ENCODE measurements around the gene TNMD.

The TNMD gene

DNA sequence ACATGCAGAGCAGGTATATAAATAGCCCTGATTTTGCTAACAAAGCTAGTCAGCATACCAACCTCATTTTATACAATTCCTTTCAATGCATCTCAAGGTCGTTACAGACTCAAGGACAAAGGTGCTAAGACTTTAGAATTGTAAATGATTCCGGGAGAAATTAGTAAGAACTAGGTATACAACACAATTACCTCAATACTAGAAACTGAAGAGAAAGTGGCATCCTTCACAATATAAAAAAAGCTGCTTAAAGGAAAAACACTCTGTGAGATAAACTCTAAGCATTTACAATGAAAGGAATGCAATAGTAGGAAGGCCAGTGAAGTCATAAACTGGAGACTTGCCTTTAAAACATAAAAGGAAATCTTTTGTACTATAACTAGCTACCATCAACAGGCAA lies 11.9 kb downstream of the TNMD start:
- TF ChIP-seq ZFX (IDR thresholded peaks at IDR 0.05; ENCODE audit: borderline replicate concordance): no peak
- TF ChIP-seq, protein P1, sequence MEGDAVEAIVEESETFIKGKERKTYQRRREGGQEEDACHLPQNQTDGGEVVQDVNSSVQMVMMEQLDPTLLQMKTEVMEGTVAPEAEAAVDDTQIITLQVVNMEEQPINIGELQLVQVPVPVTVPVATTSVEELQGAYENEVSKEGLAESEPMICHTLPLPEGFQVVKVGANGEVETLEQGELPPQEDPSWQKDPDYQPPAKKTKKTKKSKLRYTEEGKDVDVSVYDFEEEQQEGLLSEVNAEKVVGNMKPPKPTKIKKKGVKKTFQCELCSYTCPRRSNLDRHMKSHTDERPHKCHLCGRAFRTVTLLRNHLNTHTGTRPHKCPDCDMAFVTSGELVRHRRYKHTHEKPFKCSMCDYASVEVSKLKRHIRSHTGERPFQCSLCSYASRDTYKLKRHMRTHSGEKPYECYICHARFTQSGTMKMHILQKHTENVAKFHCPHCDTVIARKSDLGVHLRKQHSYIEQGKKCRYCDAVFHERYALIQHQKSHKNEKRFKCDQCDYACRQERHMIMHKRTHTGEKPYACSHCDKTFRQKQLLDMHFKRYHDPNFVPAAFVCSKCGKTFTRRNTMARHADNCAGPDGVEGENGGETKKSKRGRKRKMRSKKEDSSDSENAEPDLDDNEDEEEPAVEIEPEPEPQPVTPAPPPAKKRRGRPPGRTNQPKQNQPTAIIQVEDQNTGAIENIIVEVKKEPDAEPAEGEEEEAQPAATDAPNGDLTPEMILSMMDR (IDR thresholded peaks at IDR 0.05): no peak
- no peak overlapping the region for H3K27ac ChIP-seq

DNA sequence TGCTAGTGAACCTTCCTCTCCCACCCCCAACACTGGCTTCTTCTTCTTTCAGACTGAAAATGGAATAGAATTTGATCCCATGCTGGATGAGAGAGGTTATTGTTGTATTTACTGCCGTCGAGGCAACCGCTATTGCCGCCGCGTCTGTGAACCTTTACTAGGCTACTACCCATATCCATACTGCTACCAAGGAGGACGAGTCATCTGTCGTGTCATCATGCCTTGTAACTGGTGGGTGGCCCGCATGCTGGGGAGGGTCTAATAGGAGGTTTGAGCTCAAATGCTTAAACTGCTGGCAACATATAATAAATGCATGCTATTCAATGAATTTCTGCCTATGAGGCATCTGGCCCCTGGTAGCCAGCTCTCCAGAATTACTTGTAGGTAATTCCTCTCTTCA lies 14.7 kb downstream of the TNMD start:
- no peak overlapping the region for H3K27ac ChIP-seq

DNA sequence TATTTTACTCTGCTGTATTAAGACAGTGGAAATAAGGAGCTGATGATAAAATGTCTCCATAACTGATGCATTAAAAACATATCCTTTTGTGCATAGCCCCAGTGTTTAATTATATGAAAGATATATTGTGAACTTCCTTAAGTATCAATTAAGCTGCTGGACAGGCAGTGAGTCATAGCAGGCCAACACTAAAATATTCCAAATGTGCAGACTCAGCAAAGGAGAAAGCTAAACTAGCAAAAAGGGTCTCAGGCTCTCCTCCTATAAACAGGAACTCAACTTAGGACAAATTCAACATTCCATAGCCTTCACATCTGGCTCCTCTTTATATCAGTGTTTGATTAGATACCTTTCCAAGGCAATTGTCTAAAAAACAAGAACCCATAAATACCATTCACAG lies 15.6 kb downstream of the TNMD start:
- no peak overlapping the region for H3K27ac ChIP-seq
- TF ChIP-seq, protein P1 (IDR thresholded peaks at IDR 0.05): no peak
- TF ChIP-seq ZFX (IDR thresholded peaks at IDR 0.05; ENCODE audit: borderline replicate concordance): no peak

More for the DNA sequence above, 14.7 kb downstream of the TNMD start:
- no peak for TF ChIP-seq ZFX (IDR thresholded peaks at IDR 0.05; ENCODE audit: borderline replicate concordance)
- TF ChIP-seq, protein P1 (IDR thresholded peaks at IDR 0.05): no peak

DNA sequence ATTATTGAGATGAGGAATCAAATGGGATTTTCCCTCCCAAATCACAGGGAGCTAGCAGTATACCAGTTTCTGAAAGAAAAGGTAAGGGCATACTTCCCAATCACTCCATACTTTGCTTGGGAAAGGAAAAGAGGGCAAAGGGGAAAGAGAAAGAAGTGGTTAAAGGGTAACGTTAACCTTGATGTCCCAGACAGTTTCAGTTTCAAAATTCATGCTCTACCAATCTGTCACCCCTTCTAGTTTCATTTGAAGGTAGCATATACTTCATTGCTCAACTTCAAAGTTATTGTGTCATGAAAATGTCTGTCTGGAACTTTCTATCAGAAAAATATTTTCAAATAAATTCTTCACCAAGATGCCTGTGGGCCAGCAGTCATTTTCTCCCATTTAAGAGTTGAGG lies 16.0 kb downstream of the TNMD start:
- H3K27ac ChIP-seq: no peak overlapping the region
- TF ChIP-seq, protein P1 (IDR thresholded peaks at IDR 0.05): no peak
- TF ChIP-seq ZFX (IDR thresholded peaks at IDR 0.05; ENCODE audit: borderline replicate concordance): no peak

DNA sequence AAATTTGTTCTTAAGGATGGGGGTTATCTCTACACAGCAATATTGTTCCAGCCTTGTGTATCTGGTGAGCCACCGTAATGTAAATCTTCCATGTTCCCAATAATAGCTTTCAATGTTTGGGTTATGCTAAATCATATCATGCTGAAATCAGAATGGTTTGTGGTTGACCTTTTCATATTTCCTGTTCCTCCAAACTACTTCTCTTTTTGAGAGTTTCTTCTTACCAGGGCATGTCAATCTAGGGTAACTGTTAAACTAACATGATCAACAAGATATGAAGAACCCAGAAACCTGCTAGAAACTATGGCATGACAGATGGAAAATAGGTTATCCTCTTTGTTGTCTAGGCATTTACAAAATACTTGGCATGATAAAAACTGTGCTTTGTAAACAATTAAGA lies 22.0 kb downstream of the TNMD start:
- H3K27ac ChIP-seq: no peak overlapping the region
- TF ChIP-seq ZFX (IDR thresholded peaks at IDR 0.05; ENCODE audit: borderline replicate concordance): no peak
- TF ChIP-seq, protein P1 (IDR thresholded peaks at IDR 0.05): no peak

DNA sequence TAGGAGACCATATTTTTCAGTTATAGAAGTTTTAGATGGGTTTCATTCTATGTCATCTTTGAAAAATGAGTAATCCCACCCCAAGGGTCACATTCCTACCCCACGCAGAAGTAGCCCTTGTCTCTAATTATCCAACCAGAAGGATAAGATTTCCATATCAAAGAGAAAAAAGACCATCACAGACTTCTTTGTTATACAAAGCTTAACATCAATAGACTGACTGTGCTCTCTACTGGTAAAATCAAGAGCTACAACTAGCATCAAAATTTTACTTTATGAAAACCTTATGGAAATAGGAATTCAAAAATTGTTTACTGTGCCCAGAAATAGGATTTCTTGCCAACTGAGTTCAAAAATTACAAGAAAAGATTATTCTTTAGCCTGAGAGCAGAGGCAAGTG lies 24.9 kb downstream of the TNMD start:
- TF ChIP-seq ZFX (IDR thresholded peaks at IDR 0.05; ENCODE audit: borderline replicate concordance): no peak
- TF ChIP-seq, protein P1 (IDR thresholded peaks at IDR 0.05): no peak
- H3K27ac ChIP-seq: no peak overlapping the region

DNA sequence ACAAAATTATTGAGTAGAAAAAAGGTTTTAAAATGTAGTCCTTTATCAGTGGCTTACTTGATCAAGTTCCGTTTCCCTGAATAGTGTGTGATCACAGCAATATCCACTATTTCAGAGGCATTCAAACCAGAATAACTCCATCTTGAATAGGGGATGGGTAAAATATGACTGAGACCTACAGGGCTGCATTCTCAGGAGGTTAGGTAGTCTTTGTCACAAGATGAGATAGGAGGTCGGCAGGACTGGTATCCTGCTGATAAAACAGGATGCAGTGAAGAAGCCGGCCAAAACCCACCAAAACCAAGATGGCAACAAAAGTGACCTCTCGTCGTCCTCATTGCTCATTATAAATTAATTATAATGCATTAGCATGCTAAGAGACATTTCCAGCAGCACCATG lies 27.2 kb downstream of the TNMD start:
- H3K27ac ChIP-seq: no peak overlapping the region
- no peak for TF ChIP-seq ZFX (IDR thresholded peaks at IDR 0.05; ENCODE audit: borderline replicate concordance)
- TF ChIP-seq, protein P1 (IDR thresholded peaks at IDR 0.05): no peak
